Occipital lobe (tissue), 2 donors: ENCODE data around the gene PBX1. TPM values are rescaled to one million over a fixed set of nuclear protein-coding genes. Genes with fewer than 3 reads are reported as not detected.

Source experiments
- DNase-seq: peaks from one replicate; lab custom pipeline; 2025; lab: John Stamatoyannopoulos, UW
- total RNA-seq: library from RNA; depleted of rRNA; stranded (reverse); fragments of >200 nt; gene quantifications from one replicate; pipeline ENCODE4 v1.2.3, GENCODE V29; 2014

The PBX1 gene
- total RNA-seq, 1 donor from 2014 or later, result 169 TPM

GRCh38 chr1:164777518-164777917, 218.5 kb downstream of the PBX1 start:
- no peak for DNase-seq

- DNase-seq, result no peak
Observed at GRCh38 chr1:164779376-164779775, 220.4 kb downstream of the PBX1 start.

- DNase-seq, result no peak
Observed at GRCh38 chr1:164780111-164780812, 221.3 kb downstream of the PBX1 start.

GRCh38 chr1:164780863-164781262, 221.9 kb downstream of the PBX1 start:
- no peak for DNase-seq

GRCh38 chr1:164781972-164782371, 223.0 kb downstream of the PBX1 start:
- DNase-seq, result no peak

- DNase-seq, result no peak
Observed at GRCh38 chr1:164783778-164784555, 225.0 kb downstream of the PBX1 start.

GRCh38 chr1:164784960-164785359, 226.0 kb downstream of the PBX1 start:
- DNase-seq, result no peak

GRCh38 chr1:164785841-164786534, 227.0 kb downstream of the PBX1 start:
- DNase-seq, result no peak

- peak; percentile 70 for DNase-seq
Observed at GRCh38 chr1:164786980-164787833, 228.2 kb downstream of the PBX1 start.

GRCh38 chr1:164787834-164788231, 228.8 kb downstream of the PBX1 start:
- DNase-seq, result no peak

GRCh38 chr1:164790081-164790480, 231.1 kb downstream of the PBX1 start:
- DNase-seq, result no peak

- no peak for DNase-seq
Observed at GRCh38 chr1:164792410-164793004, 233.5 kb downstream of the PBX1 start.

GRCh38 chr1:164794356-164794755, 235.4 kb downstream of the PBX1 start:
- DNase-seq, result peak; percentile 38

GRCh38 chr1:164796916-164797315, 237.9 kb downstream of the PBX1 start:
- no peak for DNase-seq

- no peak for DNase-seq
Observed at GRCh38 chr1:164801246-164801731, 242.3 kb downstream of the PBX1 start.

GRCh38 chr1:164801791-164802502, 243.0 kb downstream of the PBX1 start:
- no peak for DNase-seq

GRCh38 chr1:164802529-164803282, 243.7 kb downstream of the PBX1 start:
- no peak for DNase-seq

- no peak for DNase-seq
Observed at GRCh38 chr1:164803366-164803765, 244.4 kb downstream of the PBX1 start.

- no peak for DNase-seq
Observed at GRCh38 chr1:164804366-164804765, 245.4 kb downstream of the PBX1 start.
